Adrenal gland (tissue), 12 donors: ENCODE measurements around the gene MAPK1IP1L. TPM values are rescaled to one million over a fixed set of nuclear protein-coding genes. Genes with fewer than 3 reads are reported as not detected.
A peak's percentile ranks its signal among the peaks of the same experiment; 100 is the strongest.
"Not testable (repeated sequence)": the region's sequence is repeated elsewhere in the genome, so short reads cannot be mapped to it uniquely, and the experiment has no call there.

ENCODE experiments used
- DNase-seq, 7 donors: peaks; one replicate each; pipeline ENCODE4 v3.0.0-alpha.2; 2019 to 2020
- H3K27ac ChIP-seq, 5 donors: fragments of 200-600 bp; sonication (generic) in 4 of 5; 1 replicate in 3 of 5; 2 replicates in 2 of 5; pipeline versions ENCODE4 v1.5.1 to v1.8.0; 2016 to 2020; ENCODE audit warnings: mild to moderate bottlenecking in 1 of 5
- H3K27me3 ChIP-seq: fragments of 200-600 bp; 2 replicates; pipeline ENCODE4 v1.8.0; 2021
- H3K36me3 ChIP-seq, 2 donors: fragments of 200-600 bp; replicated peaks in 1 of 2; 1 replicate in 1 of 2; 2 replicates in 1 of 2; pipeline versions ENCODE4 v1.5.1 to v1.8.0; 2018 to 2022
- H3K4me1 ChIP-seq, 2 donors: fragments of 200-600 bp; replicated peaks in 1 of 2; 1 replicate in 1 of 2; 2 replicates in 1 of 2; pipeline versions ENCODE4 v1.5.1 to v1.8.0; 2018 to 2021
- H3K4me3 ChIP-seq, 4 donors: fragments of 200-600 bp; sonication (generic) in 3 of 4; one replicate each; pipeline ENCODE4 v1.5.1; 2016 to 2018
- H3K9me3 ChIP-seq, 3 donors: fragments of 200-600 bp; sonication (generic) in 1 of 3; replicated peaks in 1 of 3; 1 replicate in 2 of 3; 2 replicates in 1 of 3; pipeline versions ENCODE4 v1.5.1 to v1.8.0; 2016 to 2021
- CTCF ChIP-seq, 6 experiments: fragments of 450-650 bp in 4 of 6; fragments of 200-600 bp in 2 of 6; sonication (generic) in 1 of 6; IDR thresholded peaks; 1 replicate in 5 of 6; 2 replicates in 1 of 6; pipeline versions ENCODE4 v1.5.1 to v1.8.0; 2016 to 2021; ENCODE audit warnings: antibody characterized with exemption in 6 of 6, mild to moderate bottlenecking in 2 of 6, moderate library complexity in 1 of 6
- POLR2A ChIP-seq, 2 donors: fragments of 450-650 bp; IDR thresholded peaks; one replicate each; pipeline ENCODE4 v1.6.1; 2017; ENCODE audit warnings: antibody characterized with exemption in 2 of 2, mild to moderate bottlenecking in 2 of 2, moderate library complexity in 1 of 2
- WGBS, 4 donors: extraction: QIAGEN DNeasy Blood & Tissue Kit in 2 of 4; methylation state at CpG; one replicate each; pipeline versions ENCODE4 v1.1.5 to v1.1.7; 2013 to 2017; 5-methylcytosine and 5-hydroxymethylcytosine counted together
- intact Hi-C, 2 donors: fragments of 100-400 bp; cut with DNase I; formaldehyde crosslinking; loops; one replicate each; pipeline versions ENCODE4 v1.14.1 to v1.15.0; 2022 to 2023
- polyA plus RNA-seq, 3 donors: library from polyadenylated mRNA; stranded (reverse); fragments of 200-250 nt in 2 of 3; fragments of 350-450 nt in 1 of 3; fragmentation: Illumina TruSeq in 1 of 3; extraction: RNeasy Lipid Tissue Mini Kit (QIAGEN cat#74804) in 1 of 3; gene quantifications; one replicate each; pipeline ENCODE4 v1.2.3, GENCODE V29; 2013 to 2014
- total RNA-seq, 9 donors: library from RNA; depleted of rRNA in 4 of 9; stranded (reverse); fragments of >200 nt in 4 of 9; fragments of 120-200 nt in 1 of 9; fragmentation: NEBNext Ultra II Directional in 1 of 9; extraction: Animal tissue kit (Norgen Biotek cat#: 25700) in 1 of 9; gene quantifications; one replicate each; pipeline versions ENCODE4 v1.1.0 to v1.2.4, GENCODE V29; 2013 to 2023
- donor health status: healthy with polysubstance abuse.
- donor health status: Bipolar disorder and iron deficiency.
- donor health status: DM: yes; HTN: yes; CAD: no.
- donor health status: DM: no; HTN: no; CAD: no.
- donor health status: DM: no; HTN: no; CAD: no.
- donor health status: DM: yes; HTN: yes; CAD: no.

The MAPK1IP1L gene
- total and polyA plus RNA-seq, 12 donors, result 23.2 to 132 (median 76.5) TPM

- intact Hi-C loops, result no loop called here
- no peaks in the 10 kb centered on the region for H3K36me3 ChIP-seq
- H3K4me1 ChIP-seq, result peaks cover 6 to 32% of the 10 kb centered on the region in 2 donors
- peak within 1 kb of the TSS; percentile 13 to 83 (median 70) for H3K4me3 ChIP-seq
- H3K27ac ChIP-seq, result peak within 1 kb of the TSS in 4 of 5 donors; percentile 72 to 92 (median 80)
- H3K9me3 ChIP-seq, result no peaks in the 10 kb centered on the region
- DNase-seq, result peak; percentile 94 to 97 (median 95)
- WGBS, 4 donors, result 0 to 1% (median 0%) methylated on average over 27 to 56 of the region's 56 CpGs
- TF ChIP-seq CTCF (IDR thresholded peaks at IDR 0.05) (peak in 2 of 6 experiments; percentile 8 to 11), POLR2A (IDR thresholded peaks at IDR 0.05) (peak; percentile 70 to 88)
- H3K27me3 ChIP-seq, result no peaks in the 10 kb centered on the region
Measured at GRCh38 chr14:55026793-55027561, 24.5 kb upstream of the MAPK1IP1L start, which contains the start of the genes SOCS4 and WDHD1. Gene SOCS4 (plus strand): TSS chr14:55027236. CDS start chr14:55043042, 15,806 bp downstream. Gene WDHD1 (minus strand): TSS chr14:55027099. CDS start chr14:55026787, 312 bp downstream.

- Histone ChIP-seq H3K27ac (no peak overlapping the region), H3K4me1 (peaks cover 6 to 32% of the 10 kb centered on the region in 2 donors), H3K4me3 (peak overlapping the region in 2 of 4 donors; percentile 63 to 77), H3K36me3 (no peaks in the 10 kb centered on the region), H3K27me3 (no peaks in the 10 kb centered on the region), H3K9me3 (no peaks in the 10 kb centered on the region)
- WGBS, 4 donors, result 4 to 10% (median 5%) methylated on average over 8 of the region's 8 CpGs
- DNase-seq, result no peak
- intact Hi-C loops, result no loop called here
- TF ChIP-seq CTCF (IDR thresholded peaks at IDR 0.05), result no peak
- TF ChIP-seq POLR2A (IDR thresholded peaks at IDR 0.05), result no peak
Measured at GRCh38 chr14:55028066-55028465, 23.4 kb upstream of the MAPK1IP1L start.

- no peak for DNase-seq
- Histone ChIP-seq H3K27me3 (no peaks in the 10 kb centered on the region), H3K9me3 (no peaks in the 10 kb centered on the region), H3K4me3 (peak overlapping the region in 1 of 4 donors; percentile 77), H3K27ac (no peak overlapping the region), H3K36me3 (no peaks in the 10 kb centered on the region), H3K4me1 (peaks cover 6 to 32% of the 10 kb centered on the region in 2 donors)
- TF ChIP-seq CTCF (IDR thresholded peaks at IDR 0.05), result no peak
- no peak for TF ChIP-seq POLR2A (IDR thresholded peaks at IDR 0.05)
- WGBS, 4 donors, result 54 to 68% (median 65%) methylated on average over 4 of the region's 4 CpGs
- intact Hi-C loops, result no loop called here
Measured at GRCh38 chr14:55028476-55028875, 23.0 kb upstream of the MAPK1IP1L start.

- no peak overlapping the region for H3K27ac ChIP-seq
- TF ChIP-seq POLR2A (IDR thresholded peaks at IDR 0.05) (no peak), CTCF (IDR thresholded peaks at IDR 0.05) (no peak)
- DNase-seq, result no peak
- no peak overlapping the region for H3K4me3 ChIP-seq
- peaks cover 3 to 28% of the 10 kb centered on the region in 2 donors for H3K4me1 ChIP-seq
- H3K36me3 ChIP-seq, result peaks cover 0 to 13% of the 10 kb centered on the region in 2 donors
- H3K27me3 ChIP-seq, result no peaks in the 10 kb centered on the region
- no peaks in the 10 kb centered on the region for H3K9me3 ChIP-seq
- intact Hi-C loops, result no loop called here
- WGBS, 4 donors, result 42 to 54% (median 46%) methylated on average over 2 of the region's 2 CpGs
Measured at GRCh38 chr14:55031190-55031589, 20.3 kb upstream of the MAPK1IP1L start.

GRCh38 chr14:55037995-55038394 is 13.5 kb upstream of the MAPK1IP1L start:
- H3K4me3 ChIP-seq, DNase-seq, H3K4me1 ChIP-seq, H3K27me3 ChIP-seq, intact Hi-C loops, H3K27ac ChIP-seq, H3K9me3 ChIP-seq: not testable (repeated sequence)
- peaks cover 0 to 15% of the 10 kb centered on the region in 2 donors for H3K36me3 ChIP-seq
